ENCODE results near the gene ZHX3.

DNA sequence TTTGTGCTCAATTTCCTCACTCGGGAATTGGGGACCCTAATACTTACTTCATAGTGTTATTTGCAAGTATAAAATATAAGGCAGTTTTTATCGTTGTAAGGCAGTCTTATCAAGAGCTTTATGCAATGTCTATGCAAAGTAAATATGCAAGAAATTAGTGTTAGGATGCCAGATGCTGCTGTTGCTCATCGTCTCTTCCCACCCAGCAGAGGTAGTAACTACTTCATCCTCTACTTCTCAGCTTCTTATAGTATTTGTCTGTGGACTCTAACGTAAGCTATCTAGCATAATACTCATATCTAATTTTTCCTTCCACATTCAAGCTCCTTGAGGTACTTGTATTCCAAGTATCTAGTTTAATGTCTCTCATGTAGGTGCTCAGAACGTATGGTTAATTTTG lies 168.6 kb downstream of the ZHX3 start:
- no peak for TF ChIP-seq POLR2A (IDR thresholded peaks at IDR 0.05)
- TF ChIP-seq, protein P1, sequence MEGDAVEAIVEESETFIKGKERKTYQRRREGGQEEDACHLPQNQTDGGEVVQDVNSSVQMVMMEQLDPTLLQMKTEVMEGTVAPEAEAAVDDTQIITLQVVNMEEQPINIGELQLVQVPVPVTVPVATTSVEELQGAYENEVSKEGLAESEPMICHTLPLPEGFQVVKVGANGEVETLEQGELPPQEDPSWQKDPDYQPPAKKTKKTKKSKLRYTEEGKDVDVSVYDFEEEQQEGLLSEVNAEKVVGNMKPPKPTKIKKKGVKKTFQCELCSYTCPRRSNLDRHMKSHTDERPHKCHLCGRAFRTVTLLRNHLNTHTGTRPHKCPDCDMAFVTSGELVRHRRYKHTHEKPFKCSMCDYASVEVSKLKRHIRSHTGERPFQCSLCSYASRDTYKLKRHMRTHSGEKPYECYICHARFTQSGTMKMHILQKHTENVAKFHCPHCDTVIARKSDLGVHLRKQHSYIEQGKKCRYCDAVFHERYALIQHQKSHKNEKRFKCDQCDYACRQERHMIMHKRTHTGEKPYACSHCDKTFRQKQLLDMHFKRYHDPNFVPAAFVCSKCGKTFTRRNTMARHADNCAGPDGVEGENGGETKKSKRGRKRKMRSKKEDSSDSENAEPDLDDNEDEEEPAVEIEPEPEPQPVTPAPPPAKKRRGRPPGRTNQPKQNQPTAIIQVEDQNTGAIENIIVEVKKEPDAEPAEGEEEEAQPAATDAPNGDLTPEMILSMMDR (IDR thresholded peaks at IDR 0.05): no peak

Data from heart left ventricle (tissue), 13 donors.